ENCODE data around the gene UXS1.

- TF ChIP-seq YY1 (IDR thresholded peaks at IDR 0.05; ENCODE audit: low read depth) (no peak), TCF12 (IDR thresholded peaks at IDR 0.05; ENCODE audit: low read depth) (no peak), EGR1 (IDR thresholded peaks at IDR 0.05) (no peak), TAF1 (IDR thresholded peaks at IDR 0.05; ENCODE audit: low read depth) (no peak), USF1 (IDR thresholded peaks at IDR 0.05) (no peak), EP300 (IDR thresholded peaks at IDR 0.05; ENCODE audit: borderline replicate concordance) (no peak), FOXM1 (IDR thresholded peaks at IDR 0.05; ENCODE audit: borderline replicate concordance, low read depth) (no peak), CREB1 (IDR thresholded peaks at IDR 0.05; ENCODE audit: low read depth) (no peak), CEBPB (IDR thresholded peaks at IDR 0.05) (no peak), MAX (IDR thresholded peaks at IDR 0.05) (no peak), RAD21 (IDR thresholded peaks at IDR 0.05; ENCODE audit: low read depth) (no peak), NFIC (IDR thresholded peaks at IDR 0.05) (no peak)
- TF ChIP-seq, protein P1, sequence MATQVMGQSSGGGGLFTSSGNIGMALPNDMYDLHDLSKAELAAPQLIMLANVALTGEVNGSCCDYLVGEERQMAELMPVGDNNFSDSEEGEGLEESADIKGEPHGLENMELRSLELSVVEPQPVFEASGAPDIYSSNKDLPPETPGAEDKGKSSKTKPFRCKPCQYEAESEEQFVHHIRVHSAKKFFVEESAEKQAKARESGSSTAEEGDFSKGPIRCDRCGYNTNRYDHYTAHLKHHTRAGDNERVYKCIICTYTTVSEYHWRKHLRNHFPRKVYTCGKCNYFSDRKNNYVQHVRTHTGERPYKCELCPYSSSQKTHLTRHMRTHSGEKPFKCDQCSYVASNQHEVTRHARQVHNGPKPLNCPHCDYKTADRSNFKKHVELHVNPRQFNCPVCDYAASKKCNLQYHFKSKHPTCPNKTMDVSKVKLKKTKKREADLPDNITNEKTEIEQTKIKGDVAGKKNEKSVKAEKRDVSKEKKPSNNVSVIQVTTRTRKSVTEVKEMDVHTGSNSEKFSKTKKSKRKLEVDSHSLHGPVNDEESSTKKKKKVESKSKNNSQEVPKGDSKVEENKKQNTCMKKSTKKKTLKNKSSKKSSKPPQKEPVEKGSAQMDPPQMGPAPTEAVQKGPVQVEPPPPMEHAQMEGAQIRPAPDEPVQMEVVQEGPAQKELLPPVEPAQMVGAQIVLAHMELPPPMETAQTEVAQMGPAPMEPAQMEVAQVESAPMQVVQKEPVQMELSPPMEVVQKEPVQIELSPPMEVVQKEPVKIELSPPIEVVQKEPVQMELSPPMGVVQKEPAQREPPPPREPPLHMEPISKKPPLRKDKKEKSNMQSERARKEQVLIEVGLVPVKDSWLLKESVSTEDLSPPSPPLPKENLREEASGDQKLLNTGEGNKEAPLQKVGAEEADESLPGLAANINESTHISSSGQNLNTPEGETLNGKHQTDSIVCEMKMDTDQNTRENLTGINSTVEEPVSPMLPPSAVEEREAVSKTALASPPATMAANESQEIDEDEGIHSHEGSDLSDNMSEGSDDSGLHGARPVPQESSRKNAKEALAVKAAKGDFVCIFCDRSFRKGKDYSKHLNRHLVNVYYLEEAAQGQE (IDR thresholded peaks at IDR 0.05; ENCODE audit: low read depth): no peak
Observed at GRCh38 chr2:106106622-106107508, 87.2 kb downstream of the UXS1 start.
